ENCODE results near the gene YEATS2.

YEATS2 gene

DNA sequence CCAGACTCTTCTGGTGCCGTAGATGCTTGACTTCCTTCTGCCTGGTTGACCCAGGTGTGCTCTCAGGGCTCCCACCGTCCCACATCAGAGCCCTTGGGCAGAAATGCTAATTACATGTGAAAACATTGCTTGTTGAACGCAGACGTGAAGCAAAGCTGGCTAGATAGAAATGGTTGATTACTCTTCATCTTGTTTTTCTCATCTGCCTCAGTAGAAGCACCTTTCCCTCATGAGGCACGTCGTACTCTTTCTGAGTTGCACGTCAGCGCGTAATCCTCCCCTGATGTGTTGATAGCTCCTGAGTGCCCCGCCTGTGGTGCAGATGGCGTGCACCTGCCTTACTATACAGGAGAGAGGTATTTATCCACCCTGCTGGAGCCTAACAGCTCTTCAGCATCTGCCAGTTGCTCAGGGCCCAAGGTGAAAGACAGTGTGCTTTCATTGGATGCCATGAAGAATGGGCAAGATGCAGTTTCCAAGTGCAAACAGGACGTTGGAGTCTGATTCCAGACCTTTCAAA lies 109.7 kb downstream of the YEATS2 start:
- DNase-seq (ENCODE audit: insufficient read length) (no peak), FAIRE-seq (no peak)
- TF ChIP-seq POLR2A (IDR thresholded peaks at IDR 0.05; ENCODE audit: low read depth, low read length) (0 out of 2 replicates have a peak, but pooled peaks have one; percentile 20), TAF1 (IDR thresholded peaks at IDR 0.05; ENCODE audit: borderline replicate concordance, low read depth, low read length) (no peak)

- no peak for DNase-seq (ENCODE audit: insufficient read length)
- FAIRE-seq: no peak
- TF ChIP-seq POLR2A (IDR thresholded peaks at IDR 0.05; ENCODE audit: low read depth, low read length) (no peak), TAF1 (IDR thresholded peaks at IDR 0.05; ENCODE audit: borderline replicate concordance, low read depth, low read length) (no peak), POLR2AphosphoS5 (IDR thresholded peaks at IDR 0.05; ENCODE audit: low read depth, low read length) (no peak)
Observed at GRCh38 chr3:183807881-183808280, 110.3 kb downstream of the YEATS2 start.

DNA sequence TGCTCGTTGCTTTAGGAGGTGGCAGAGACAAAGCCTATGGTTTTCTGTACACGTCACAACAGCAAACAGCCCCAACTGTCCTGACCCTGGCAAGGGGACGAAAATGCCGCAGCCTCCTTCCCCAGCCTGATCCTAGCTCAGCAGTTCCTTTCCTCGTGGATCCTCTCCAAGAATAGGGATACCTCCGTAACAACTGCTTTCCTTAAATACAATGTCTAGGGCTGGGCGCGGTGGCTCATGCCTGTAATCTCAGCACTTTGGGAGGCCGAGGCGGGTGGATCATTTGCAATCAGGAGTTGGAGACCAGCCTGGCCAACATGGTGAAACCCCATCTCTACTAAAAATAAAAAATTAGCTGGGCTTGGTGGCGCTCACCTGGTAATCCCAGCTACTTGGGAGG lies 110.8 kb downstream of the YEATS2 start:
- DNase-seq (ENCODE audit: insufficient read length): no peak
- FAIRE-seq: no peak
- TF ChIP-seq TAF1 (IDR thresholded peaks at IDR 0.05; ENCODE audit: borderline replicate concordance, low read depth, low read length) (no peak), POLR2AphosphoS5 (IDR thresholded peaks at IDR 0.05; ENCODE audit: low read depth, low read length) (no peak), POLR2A (IDR thresholded peaks at IDR 0.05; ENCODE audit: low read depth, low read length) (no peak)

- TF ChIP-seq POLR2A (IDR thresholded peaks at IDR 0.05; ENCODE audit: low read depth, low read length): no peak
- no peak for TF ChIP-seq POLR2AphosphoS5 (IDR thresholded peaks at IDR 0.05; ENCODE audit: low read depth, low read length)
- TF ChIP-seq TAF1 (IDR thresholded peaks at IDR 0.05; ENCODE audit: borderline replicate concordance, low read depth, low read length): no peak
Observed at GRCh38 chr3:183809270-183809669, 111.7 kb downstream of the YEATS2 start.

DNA sequence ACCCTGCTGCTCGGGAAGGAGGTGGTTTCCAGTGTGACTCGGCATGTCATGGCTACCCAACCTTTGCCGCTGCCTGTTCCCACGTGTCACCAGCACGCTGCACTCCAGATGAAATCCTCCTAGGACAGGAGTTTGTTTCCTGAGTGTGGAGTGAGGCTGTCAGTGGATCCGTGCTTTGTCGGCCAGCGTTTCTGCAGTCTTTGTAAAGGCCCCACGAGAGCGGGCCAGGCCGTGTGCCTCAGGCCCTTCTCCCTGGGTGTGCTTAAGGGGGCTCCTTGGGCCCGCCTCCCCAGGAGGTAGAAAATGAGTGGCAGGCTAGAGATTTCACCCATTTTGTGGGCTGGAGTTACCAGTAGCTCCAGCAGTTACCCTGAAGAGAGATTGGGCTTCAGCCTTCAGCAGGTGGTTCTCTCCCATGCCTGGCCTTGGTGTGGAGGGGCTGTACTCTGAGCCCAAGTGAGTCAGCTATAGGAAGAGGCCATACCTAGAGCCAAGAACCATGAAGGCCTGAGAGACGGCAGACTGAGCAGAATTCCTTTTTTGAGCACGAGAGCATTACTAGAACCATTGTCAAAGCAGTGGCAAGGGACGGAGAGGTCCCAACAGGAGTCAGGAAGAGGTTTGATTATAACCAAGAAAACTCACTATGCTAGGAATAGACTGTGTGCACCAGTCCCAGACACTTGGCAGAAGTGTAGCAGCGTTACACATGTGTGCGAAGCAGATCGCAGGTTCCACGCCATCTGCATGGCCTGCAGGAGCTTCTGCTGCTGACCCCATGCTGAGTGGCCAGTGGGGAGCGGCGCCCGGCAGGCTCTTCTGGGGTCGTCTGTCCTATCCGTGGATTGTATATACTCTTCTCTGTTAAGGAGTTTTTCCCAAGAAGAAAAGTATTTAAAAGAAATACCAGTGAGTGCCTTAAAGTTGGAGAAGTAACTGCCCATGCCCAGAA lies 113.3 kb downstream of the YEATS2 start:
- FAIRE-seq: no peak
- TF ChIP-seq POLR2A (IDR thresholded peaks at IDR 0.05; ENCODE audit: low read depth, low read length): no peak
- TF ChIP-seq TAF1 (IDR thresholded peaks at IDR 0.05; ENCODE audit: borderline replicate concordance, low read depth, low read length): no peak
- TF ChIP-seq POLR2AphosphoS5 (IDR thresholded peaks at IDR 0.05; ENCODE audit: low read depth, low read length): no peak
- no peak for DNase-seq (ENCODE audit: insufficient read length)

More at GRCh38 chr3:183809270-183809669, 111.7 kb downstream of the YEATS2 start:
- no peak for FAIRE-seq
- no peak for DNase-seq (ENCODE audit: insufficient read length)

GRCh38 chr3:183811638-183812037 lies 114.0 kb downstream of the YEATS2 start:
- DNase-seq (ENCODE audit: insufficient read length): no peak
- no peak for TF ChIP-seq TAF1 (IDR thresholded peaks at IDR 0.05; ENCODE audit: borderline replicate concordance, low read depth, low read length)
- no peak for TF ChIP-seq POLR2A (IDR thresholded peaks at IDR 0.05; ENCODE audit: low read depth, low read length)
- TF ChIP-seq POLR2AphosphoS5 (IDR thresholded peaks at IDR 0.05; ENCODE audit: low read depth, low read length): no peak
- FAIRE-seq: no peak

- FAIRE-seq (no peak), DNase-seq (ENCODE audit: insufficient read length) (no peak)
- no peak for TF ChIP-seq POLR2A (IDR thresholded peaks at IDR 0.05; ENCODE audit: low read depth, low read length)
- TF ChIP-seq POLR2AphosphoS5 (IDR thresholded peaks at IDR 0.05; ENCODE audit: low read depth, low read length): 0 out of 2 replicates have a peak, but pooled peaks have one; percentile 23
Observed at GRCh38 chr3:183812761-183813445, 115.3 kb downstream of the YEATS2 start.

DNA sequence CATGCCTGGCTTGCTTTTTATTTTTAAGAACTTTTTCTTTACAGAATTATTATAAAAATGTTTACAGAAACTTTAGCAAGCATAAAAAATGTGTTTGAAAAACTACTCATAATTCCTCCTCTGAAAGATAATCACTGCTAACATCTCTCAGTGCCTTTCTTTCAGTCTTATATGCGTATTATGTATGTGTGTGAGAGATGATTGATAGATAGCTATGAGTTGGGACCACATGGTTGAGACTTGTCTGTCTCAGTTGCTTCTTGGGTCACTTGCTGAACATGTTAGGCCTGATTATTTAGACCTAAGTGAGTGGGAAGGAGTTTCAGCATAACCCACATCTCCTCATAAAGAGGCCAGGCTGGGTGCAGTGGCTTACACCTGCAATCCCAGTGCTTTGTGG lies 116.6 kb downstream of the YEATS2 start:
- DNase-seq (ENCODE audit: insufficient read length) (no peak), FAIRE-seq (no peak)
- no peak for TF ChIP-seq TAF1 (IDR thresholded peaks at IDR 0.05; ENCODE audit: borderline replicate concordance, low read depth, low read length)
- no peak for TF ChIP-seq POLR2A (IDR thresholded peaks at IDR 0.05; ENCODE audit: low read depth, low read length)
- TF ChIP-seq POLR2AphosphoS5 (IDR thresholded peaks at IDR 0.05; ENCODE audit: low read depth, low read length): no peak

- DNase-seq (ENCODE audit: insufficient read length) (no peak), FAIRE-seq (no peak)
- no peak for TF ChIP-seq POLR2AphosphoS5 (IDR thresholded peaks at IDR 0.05; ENCODE audit: low read depth, low read length)
- no peak for TF ChIP-seq POLR2A (IDR thresholded peaks at IDR 0.05; ENCODE audit: low read depth, low read length)
- TF ChIP-seq TAF1 (IDR thresholded peaks at IDR 0.05; ENCODE audit: borderline replicate concordance, low read depth, low read length): no peak
Observed at GRCh38 chr3:183815563-183815940, 118.0 kb downstream of the YEATS2 start.

DNA sequence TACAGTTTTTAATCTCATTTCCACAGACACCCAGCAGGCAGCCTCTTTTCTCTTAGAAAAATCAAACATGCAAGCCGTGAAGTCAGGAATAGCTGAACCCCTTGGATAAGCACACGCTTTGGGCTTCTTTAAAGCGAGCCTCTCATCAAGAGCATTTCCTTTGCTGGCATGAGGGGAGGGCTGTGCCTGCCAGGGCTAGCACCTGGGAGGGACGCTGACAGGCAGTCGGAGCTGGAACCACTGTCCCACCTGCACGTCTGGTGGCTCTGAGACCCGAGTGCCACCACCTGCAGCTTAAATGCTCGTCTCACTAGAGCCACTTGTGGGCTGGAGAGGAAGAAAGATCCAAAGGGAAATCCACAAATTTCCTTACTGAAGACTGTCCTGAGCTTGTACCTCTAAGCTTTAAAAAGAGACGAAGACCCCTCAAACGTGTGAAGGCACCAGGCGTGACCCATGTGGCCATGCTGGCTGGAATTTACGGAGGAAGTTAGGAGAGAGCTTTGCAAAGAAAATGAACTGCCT lies 118.4 kb downstream of the YEATS2 start:
- TF ChIP-seq TAF1 (IDR thresholded peaks at IDR 0.05; ENCODE audit: borderline replicate concordance, low read depth, low read length): no peak
- DNase-seq (ENCODE audit: insufficient read length) (no peak), FAIRE-seq (no peak)

DNA sequence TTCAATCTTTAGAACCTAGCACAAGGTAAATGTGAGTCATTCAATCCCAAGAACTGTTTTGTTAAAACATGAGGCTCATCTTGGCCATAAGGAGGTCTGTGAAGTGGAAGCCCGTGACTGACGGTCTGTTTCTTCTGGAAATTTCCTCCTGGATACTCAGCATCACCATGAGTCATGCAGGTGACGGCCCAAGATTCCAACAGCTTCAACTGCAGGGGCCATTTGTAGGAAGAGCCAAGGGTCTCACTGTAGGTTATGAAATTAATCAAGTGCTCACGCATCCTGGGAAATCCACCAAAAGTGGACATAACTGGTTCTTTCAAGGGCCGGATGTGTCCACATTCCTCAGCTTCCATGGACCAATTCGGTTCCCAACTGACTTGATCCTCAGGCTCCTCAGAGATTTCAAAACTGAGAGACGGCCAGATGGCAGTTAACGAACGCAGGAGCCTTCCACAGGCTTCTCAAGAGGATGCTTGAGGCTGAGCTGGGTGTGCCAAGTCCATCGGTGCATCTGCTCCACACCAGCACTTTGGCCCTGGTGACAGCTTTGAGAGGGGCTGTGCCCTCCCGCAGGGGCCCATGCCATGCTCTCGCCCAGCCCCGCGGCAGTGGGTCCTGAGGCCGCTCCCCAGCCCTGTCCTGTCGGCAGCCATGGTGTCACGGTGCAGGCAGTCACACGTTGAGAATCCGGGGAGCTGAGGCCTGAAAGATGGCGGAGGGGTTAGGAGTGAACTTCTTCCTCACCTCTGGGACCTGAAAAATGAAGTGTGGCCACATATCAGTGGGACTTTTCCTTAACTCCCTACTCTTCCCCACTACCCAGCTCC lies 119.3 kb downstream of the YEATS2 start:
- no peak for FAIRE-seq
- TF ChIP-seq POLR2AphosphoS5 (IDR thresholded peaks at IDR 0.05; ENCODE audit: low read depth, low read length) (no peak), TAF1 (IDR thresholded peaks at IDR 0.05; ENCODE audit: borderline replicate concordance, low read depth, low read length) (no peak), POLR2A (IDR thresholded peaks at IDR 0.05; ENCODE audit: low read depth, low read length) (no peak)

More for the DNA sequence above, 119.3 kb downstream of the YEATS2 start:
- DNase-seq (ENCODE audit: insufficient read length): no peak
